GM12801 (cell line): Measurements from ENCODE around the gene SERPINC1.

Source experiments
- TF ChIP-seq, protein P1 (sequence below): IDR thresholded peaks from one replicate; pipeline ENCODE4 v1.5.1; 2011; ENCODE audit warnings: control low read depth; ENCODE audit not compliant: insufficient read length; ENCODE audit errors: extremely low read depth

The SERPINC1 gene

DNA sequence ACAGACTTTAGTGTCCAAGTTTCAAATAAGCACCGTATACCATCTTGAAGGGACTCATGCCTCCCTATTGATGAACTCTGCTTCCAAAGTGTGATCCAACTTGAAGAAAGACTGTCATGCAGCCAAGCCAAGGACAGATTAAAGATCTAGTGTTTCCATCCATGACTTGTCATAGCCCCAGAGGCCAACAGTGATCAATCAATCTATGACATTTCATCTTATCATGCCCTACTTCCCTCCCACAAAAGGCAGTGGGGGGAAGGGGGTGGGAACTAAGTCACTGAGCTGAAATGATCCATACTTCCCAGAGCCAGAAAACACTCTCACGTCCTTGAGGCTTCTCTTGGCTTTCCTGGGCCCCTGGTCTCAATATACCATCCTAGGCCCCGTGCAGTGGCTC is 4.0 kb downstream of the SERPINC1 start:
- TF ChIP-seq, protein P1, sequence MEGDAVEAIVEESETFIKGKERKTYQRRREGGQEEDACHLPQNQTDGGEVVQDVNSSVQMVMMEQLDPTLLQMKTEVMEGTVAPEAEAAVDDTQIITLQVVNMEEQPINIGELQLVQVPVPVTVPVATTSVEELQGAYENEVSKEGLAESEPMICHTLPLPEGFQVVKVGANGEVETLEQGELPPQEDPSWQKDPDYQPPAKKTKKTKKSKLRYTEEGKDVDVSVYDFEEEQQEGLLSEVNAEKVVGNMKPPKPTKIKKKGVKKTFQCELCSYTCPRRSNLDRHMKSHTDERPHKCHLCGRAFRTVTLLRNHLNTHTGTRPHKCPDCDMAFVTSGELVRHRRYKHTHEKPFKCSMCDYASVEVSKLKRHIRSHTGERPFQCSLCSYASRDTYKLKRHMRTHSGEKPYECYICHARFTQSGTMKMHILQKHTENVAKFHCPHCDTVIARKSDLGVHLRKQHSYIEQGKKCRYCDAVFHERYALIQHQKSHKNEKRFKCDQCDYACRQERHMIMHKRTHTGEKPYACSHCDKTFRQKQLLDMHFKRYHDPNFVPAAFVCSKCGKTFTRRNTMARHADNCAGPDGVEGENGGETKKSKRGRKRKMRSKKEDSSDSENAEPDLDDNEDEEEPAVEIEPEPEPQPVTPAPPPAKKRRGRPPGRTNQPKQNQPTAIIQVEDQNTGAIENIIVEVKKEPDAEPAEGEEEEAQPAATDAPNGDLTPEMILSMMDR: no peak

DNA sequence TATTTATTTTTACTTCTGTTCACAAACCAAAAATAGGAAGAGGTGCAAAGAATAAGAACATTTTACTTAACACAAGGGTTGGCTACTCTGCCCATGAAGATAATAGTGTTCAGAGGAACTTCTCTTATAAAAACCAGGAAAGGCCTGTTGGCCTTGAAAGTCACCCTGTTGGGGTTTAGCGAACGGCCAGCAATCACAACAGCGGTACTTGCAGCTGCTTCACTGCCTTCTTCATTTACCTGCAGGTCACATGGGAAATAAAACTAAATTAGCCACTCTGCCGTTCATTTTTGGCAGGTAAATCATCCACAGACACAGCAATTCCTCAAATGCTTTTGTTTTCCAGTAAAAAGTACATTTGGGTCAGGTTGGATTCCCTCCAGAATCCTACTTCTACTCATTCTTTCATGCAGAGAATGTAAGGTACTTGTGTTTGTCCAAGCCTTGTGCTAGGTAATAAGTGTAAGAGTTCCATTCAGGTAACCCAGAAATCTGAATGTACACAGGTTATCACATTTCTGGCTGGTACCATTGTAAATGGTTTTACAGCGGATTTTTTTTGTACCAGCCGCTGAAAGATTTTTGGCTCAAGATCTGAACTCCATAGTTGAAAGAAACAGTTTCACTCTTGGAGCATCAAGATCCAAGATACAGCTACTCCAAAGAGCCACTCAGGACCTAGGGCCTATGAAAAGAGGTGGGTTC is 13.1 kb downstream of the SERPINC1 start:
- TF ChIP-seq, protein P1: no peak

DNA sequence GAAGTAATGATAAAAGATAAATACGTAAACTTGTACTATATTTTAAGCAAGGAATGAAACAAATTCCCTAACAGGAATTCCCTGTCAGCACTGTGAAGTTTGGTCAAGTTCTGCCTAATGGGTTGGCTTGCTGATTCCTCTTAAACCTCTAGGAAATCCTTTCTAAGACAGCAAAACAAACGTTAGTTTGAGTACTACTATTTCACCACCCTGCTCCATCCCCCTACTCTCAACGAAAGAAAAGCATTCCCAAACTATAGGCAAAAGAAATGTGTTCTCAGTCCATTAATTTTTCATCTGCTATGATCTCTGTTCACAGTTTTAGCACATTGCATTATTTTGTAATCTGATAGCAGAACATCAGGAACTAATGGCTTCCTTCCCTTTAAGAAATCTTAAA is 16.1 kb downstream of the SERPINC1 start:
- TF ChIP-seq, protein P1: no peak

DNA sequence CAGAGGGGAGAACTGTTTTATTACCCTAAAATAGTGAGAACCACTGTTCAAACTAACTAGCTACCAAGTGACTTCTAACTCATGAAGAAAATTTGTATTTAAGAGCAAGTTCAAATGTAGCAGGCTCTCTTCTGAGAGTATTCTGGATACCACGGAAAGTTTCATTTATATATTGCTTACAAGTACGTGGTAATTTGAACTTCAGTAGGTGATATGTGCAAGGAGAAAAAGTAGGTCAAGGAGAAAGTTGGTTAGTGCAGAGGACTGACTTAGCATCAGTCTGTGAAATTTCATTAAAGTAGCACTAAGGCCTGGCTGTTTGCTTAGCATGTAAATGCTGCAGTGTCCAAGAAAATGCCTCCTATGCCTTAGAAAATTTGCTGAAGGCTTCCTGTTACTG is 16.7 kb downstream of the SERPINC1 start:
- TF ChIP-seq, protein P1: no peak

DNA sequence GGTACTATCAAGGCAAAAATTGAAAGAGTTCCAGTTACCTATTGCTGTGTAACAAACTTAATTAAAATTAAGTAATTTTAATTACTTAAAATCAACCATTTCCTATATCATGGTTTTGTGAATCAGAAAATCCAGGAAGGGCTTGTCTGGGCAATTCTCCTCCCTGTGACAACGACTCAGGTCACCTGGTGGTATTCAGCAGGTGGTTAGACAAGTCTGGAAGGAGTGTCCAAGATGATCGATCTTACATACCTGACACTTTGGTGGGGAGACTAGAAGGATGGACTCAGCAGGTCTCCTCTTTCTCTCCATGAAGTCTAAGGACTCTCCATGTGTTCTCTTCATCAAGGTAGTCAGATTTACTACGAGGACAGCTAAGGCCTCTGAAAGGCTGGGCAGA is 22.9 kb downstream of the SERPINC1 start:
- TF ChIP-seq, protein P1: no peak

DNA sequence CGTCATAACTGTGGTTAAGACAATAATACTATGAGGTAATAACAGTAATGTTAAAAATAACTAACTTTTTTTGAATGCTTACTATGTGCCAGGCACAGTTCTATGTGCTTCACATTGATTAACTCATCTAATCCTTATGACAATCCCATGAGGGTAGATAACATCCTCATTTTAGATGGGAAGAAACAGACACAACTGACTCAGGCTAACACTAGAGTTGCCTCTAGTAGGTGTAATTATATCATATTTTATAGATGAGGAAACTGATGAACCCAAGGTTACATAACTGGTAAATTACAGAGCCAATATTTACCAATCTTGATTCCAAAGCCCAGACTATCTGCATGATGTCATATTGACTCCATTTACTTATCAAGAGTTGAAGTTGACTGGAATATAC is 23.5 kb downstream of the SERPINC1 start:
- TF ChIP-seq, protein P1: no peak

DNA sequence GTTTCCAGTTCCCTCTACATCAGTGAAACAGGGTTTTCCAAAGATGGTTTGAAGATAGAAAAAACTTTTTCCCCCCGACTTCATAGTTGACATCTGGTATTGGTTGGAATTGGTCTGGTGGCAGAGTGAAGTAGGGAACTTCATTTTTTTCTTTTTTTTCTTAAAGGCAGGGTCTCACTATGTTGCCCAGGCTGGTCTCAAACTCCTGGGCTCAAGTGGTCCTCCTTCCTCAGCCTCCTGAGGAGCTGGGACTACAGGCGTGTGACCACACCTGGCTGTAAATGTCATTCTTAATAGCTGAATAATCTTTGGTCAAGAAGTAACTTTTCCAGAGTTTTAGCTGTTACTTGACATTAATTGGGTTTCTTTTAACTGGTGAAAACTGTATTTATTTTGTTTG is 27.2 kb downstream of the SERPINC1 start:
- TF ChIP-seq, protein P1: no peak

DNA sequence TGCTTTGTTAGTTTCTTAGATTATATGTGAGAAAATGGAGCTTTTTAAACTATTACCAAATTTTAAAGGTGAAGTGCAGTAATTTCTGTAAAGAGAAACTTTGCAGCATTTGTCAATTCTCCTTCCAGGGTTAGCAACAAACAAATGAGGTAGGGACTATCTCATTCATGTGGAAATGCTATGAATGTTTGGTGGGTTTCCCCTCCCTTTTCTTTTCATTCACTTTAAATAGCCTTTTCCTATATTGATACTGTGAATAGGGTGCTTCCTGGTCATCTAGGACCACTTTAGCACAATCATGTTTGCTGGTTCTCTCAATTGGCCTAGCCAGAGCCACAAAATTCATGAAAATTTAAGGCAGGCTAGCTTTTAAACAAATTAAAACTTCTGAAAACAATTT is 28.4 kb downstream of the SERPINC1 start:
- TF ChIP-seq, protein P1: no peak
